Astrocyte (in vitro differentiated cells and primary cell): ENCODE results near the gene ACKR1. TPM values are rescaled to one million over a fixed set of nuclear protein-coding genes. Genes with fewer than 3 reads are reported as not detected.

Experiments
- DNase-seq: peaks from one replicate; pipeline ENCODE4 v3.0.0-alpha.2; 2010; ENCODE audit warnings: low read depth
- FAIRE-seq: peaks from 2 replicates; lab custom pipeline; 2011; peaks lifted over from hg19 to GRCh38; lab: Jason Lieb, UNC
- H2AFZ ChIP-seq: 2 replicates; pipeline ENCODE4 v1.6.0; 2012; ENCODE audit warnings: low read depth, low read length, inconsistent platforms
- H3K27ac ChIP-seq: 2 replicates; pipeline ENCODE4 v1.5.1; 2011; ENCODE audit warnings: low read depth, low read length, inconsistent platforms
- H3K27me3 ChIP-seq: 2 replicates; pipeline ENCODE4 v1.6.0; 2011; ENCODE audit warnings: low read length, inconsistent platforms; ENCODE audit not compliant: insufficient read depth
- H3K36me3 ChIP-seq: 2 replicates; pipeline ENCODE4 v1.5.1; 2011; ENCODE audit warnings: low read length, inconsistent platforms; ENCODE audit not compliant: insufficient read depth
- H3K4me1 ChIP-seq: 2 replicates; pipeline ENCODE4 v1.5.1; 2011; ENCODE audit warnings: low read length, inconsistent platforms; ENCODE audit not compliant: insufficient read depth
- H3K4me2 ChIP-seq: 2 replicates; pipeline ENCODE4 v1.6.0; 2012; ENCODE audit warnings: low read length, inconsistent platforms
- H3K4me3 ChIP-seq: 2 replicates; pipeline ENCODE4 v1.5.1; 2011; ENCODE audit warnings: low read depth, mild to moderate bottlenecking, low read length, inconsistent platforms; ENCODE audit not compliant: insufficient read depth
- H3K79me2 ChIP-seq: 2 replicates; pipeline ENCODE4 v1.6.0; 2012; ENCODE audit warnings: mild to moderate bottlenecking, low read length, inconsistent platforms; ENCODE audit not compliant: insufficient read depth
- H3K9ac ChIP-seq: 2 replicates; pipeline ENCODE4 v1.6.0; 2012; ENCODE audit warnings: mild to moderate bottlenecking, low read length, inconsistent platforms
- H3K9me3 ChIP-seq: 2 replicates; pipeline ENCODE4 v1.5.1; 2012; ENCODE audit warnings: low read depth, mild to moderate bottlenecking, low read length, inconsistent platforms; ENCODE audit not compliant: insufficient read depth
- H4K20me1 ChIP-seq: 2 replicates; pipeline ENCODE4 v1.6.0; 2012; ENCODE audit warnings: low read length, inconsistent platforms; ENCODE audit not compliant: insufficient read depth
- H3K27ac Mint-ChIP-seq: one replicate; pipeline ENCODE4 v1.8.0; 2021; ENCODE audit warnings: mild to moderate bottlenecking, mixed read lengths; ENCODE audit not compliant: unreplicated experiment
- H3K27me3 Mint-ChIP-seq: one replicate; pipeline ENCODE4 v1.8.0; 2021; ENCODE audit warnings: low read depth, mixed read lengths; ENCODE audit not compliant: unreplicated experiment
- H3K36me3 Mint-ChIP-seq: one replicate; pipeline ENCODE4 v1.8.0; 2021; ENCODE audit warnings: low read depth, mixed read lengths; ENCODE audit not compliant: unreplicated experiment
- H3K4me1 Mint-ChIP-seq: one replicate; pipeline ENCODE4 v1.8.0; 2021; ENCODE audit warnings: low read depth, mixed read lengths; ENCODE audit not compliant: unreplicated experiment
- H3K4me3 Mint-ChIP-seq: one replicate; pipeline ENCODE4 v1.8.0; 2021; ENCODE audit warnings: mild to moderate bottlenecking, moderate library complexity, mixed read lengths; ENCODE audit not compliant: unreplicated experiment
- H3K9me3 Mint-ChIP-seq: one replicate; pipeline ENCODE4 v1.8.0; 2021; ENCODE audit warnings: mild to moderate bottlenecking, mixed read lengths; ENCODE audit not compliant: unreplicated experiment
- EZH2 ChIP-seq: IDR thresholded peaks from 2 replicates; pipeline ENCODE4 v1.6.1; 2012; ENCODE audit warnings: mild to moderate bottlenecking, low read length, inconsistent platforms; ENCODE audit not compliant: insufficient read depth
- total RNA-seq: library from RNA; stranded (reverse); gene quantifications from 2 replicates; pipeline ENCODE4 v1.2.1, GENCODE V29; 2021
- TF ChIP-seq, protein P1 (sequence below): IDR thresholded peaks from 2 replicates; pipeline ENCODE4 v1.5.1; 2011; ENCODE audit warnings: low read depth, mild to moderate bottlenecking, inconsistent platforms, low read length, moderate library complexity; ENCODE audit not compliant: insufficient read depth

ACKR1 gene
- total RNA-seq, 1 donor from 2014 or later, result 1.00 TPM

DNA sequence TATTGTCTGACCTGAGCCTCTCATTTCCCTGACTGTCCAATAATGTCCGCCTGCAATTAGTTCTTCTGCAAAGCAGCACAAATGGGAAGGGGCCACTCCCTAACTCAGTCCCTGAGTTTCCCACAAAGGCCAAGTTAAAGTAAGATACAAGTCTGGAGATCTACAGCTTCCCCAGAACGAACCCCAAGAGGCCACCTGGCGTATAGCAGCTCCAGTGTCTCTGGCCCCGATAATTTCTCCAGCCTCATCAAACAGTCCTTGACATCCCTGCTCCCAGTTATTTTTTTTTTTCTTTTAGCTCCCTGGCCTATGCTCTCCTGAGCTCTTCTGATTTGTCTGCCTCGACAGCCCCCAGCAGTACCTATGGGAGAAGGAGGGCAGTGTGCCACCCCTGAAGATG is 8.1 kb upstream of the ACKR1 start:
- Histone ChIP-seq H3K27me3 (no peaks in the 10 kb centered on the region), H3K4me2 (no peak overlapping the region), H3K27ac (no peak overlapping the region), H3K79me2 (no peaks in the 10 kb centered on the region), H4K20me1 (no peaks in the 10 kb centered on the region), H3K9ac (no peak overlapping the region), H3K9me3 (no peaks in the 10 kb centered on the region), H3K4me3 (no peak overlapping the region), H3K36me3 (no peaks in the 10 kb centered on the region), H3K4me1 (no peaks in the 10 kb centered on the region), H2AFZ (no peak overlapping the region)
- Mint-ChIP-seq H3K4me3 (no peak overlapping the region), H3K36me3 (peaks cover 5% of the 10 kb centered on the region), H3K27ac (no peak overlapping the region), H3K4me1 (no peaks in the 10 kb centered on the region), H3K9me3 (peaks cover 2% of the 10 kb centered on the region), H3K27me3 (peaks cover 7% of the 10 kb centered on the region)
- TF ChIP-seq, protein P1, sequence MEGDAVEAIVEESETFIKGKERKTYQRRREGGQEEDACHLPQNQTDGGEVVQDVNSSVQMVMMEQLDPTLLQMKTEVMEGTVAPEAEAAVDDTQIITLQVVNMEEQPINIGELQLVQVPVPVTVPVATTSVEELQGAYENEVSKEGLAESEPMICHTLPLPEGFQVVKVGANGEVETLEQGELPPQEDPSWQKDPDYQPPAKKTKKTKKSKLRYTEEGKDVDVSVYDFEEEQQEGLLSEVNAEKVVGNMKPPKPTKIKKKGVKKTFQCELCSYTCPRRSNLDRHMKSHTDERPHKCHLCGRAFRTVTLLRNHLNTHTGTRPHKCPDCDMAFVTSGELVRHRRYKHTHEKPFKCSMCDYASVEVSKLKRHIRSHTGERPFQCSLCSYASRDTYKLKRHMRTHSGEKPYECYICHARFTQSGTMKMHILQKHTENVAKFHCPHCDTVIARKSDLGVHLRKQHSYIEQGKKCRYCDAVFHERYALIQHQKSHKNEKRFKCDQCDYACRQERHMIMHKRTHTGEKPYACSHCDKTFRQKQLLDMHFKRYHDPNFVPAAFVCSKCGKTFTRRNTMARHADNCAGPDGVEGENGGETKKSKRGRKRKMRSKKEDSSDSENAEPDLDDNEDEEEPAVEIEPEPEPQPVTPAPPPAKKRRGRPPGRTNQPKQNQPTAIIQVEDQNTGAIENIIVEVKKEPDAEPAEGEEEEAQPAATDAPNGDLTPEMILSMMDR, result peak; percentile 25
- no peak for TF ChIP-seq EZH2
- no peak for FAIRE-seq
- DNase-seq, result no peak

DNA sequence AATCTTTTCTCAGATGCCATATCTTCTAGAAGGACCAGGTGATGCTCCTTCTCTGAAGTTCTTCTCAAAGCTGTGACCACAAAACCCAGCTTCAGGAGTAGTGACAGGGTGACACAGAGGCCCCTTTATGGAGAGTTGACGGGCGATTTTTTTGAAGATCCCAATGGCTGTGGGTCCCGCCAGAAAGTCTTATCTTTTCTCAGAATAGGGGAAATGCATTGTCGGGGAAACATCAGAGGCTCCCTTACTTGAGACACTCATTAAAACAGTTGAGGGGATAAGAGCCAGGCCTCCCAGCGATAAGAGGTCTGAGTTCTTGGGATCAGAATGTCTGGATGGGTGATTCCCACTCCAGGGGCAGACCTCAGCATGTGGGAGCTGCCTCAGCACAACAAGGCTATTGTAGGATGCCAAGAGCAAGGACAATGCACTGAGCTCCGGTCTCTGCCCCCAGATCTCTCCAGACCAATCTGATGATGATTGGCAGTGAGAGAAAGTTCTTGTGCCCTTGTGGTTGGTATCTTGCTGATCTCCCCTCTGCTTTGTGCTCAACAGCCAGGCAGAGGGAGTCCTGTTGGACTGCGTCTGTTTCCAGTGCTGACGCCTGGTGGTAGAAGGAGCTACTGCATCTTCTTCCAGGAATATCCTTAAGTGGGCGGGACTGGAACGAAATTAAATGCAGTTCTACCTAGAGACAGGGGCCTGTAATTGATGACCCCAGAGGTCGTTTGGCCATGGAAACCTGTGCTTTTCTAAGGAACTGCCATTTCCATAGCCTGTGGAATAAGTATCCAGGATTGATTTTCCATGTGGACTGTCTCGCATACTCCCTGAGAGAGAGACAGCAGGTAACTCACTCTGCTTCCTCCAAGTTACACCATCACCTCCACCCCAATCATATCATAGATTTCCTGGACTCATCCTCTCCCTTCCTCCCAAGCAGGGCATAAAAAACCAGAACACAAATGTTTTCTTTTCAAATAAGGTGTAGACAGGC is 6.8 kb upstream of the ACKR1 start:
- DNase-seq, result peak; percentile 41
- H3K36me3 Mint-ChIP-seq, result peaks cover 5% of the 10 kb centered on the region
- Histone ChIP-seq H3K36me3 (no peaks in the 10 kb centered on the region), H3K9me3 (no peaks in the 10 kb centered on the region), H3K4me3 (no peak overlapping the region), H3K4me1 (no peaks in the 10 kb centered on the region), H3K27me3 (no peaks in the 10 kb centered on the region), H3K9ac (no peak overlapping the region), H2AFZ (no peak overlapping the region), H4K20me1 (no peaks in the 10 kb centered on the region), H3K27ac (no peak overlapping the region), H3K79me2 (no peaks in the 10 kb centered on the region), H3K4me2 (no peak overlapping the region)
- no peaks in the 10 kb centered on the region for H3K4me1 Mint-ChIP-seq
- FAIRE-seq, result no peak
- TF ChIP-seq, protein P1, result peak; percentile 95
- no peak for TF ChIP-seq EZH2
- no peak overlapping the region for H3K27ac Mint-ChIP-seq
- H3K4me3 Mint-ChIP-seq, result no peak overlapping the region
- H3K9me3 Mint-ChIP-seq, result no peaks in the 10 kb centered on the region
- H3K27me3 Mint-ChIP-seq, result peaks cover 16% of the 10 kb centered on the region

DNA sequence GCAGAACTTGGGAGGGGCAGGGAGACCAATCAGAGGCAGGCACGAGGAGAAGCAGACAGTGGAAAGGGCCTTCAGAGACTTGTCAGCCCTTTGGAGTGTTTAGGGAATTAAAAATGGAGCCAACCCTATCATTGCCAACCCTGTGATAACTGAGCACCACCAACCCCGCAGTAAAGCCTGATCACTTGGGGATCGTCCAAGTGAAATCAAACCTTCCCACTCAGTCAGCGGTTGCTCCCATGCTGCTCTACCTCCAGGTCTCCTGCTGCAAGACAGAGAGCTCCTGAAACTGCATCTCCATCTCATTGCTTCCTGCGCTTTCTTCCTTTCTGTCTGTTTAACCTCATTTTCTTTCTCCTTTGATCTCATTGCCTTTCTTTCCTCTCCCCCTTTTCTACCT is 4.8 kb upstream of the ACKR1 start:
- Histone ChIP-seq H3K79me2 (no peaks in the 10 kb centered on the region), H3K4me1 (no peaks in the 10 kb centered on the region), H3K27ac (no peak overlapping the region), H3K4me2 (no peak overlapping the region), H4K20me1 (no peaks in the 10 kb centered on the region), H3K9ac (no peak overlapping the region), H3K36me3 (no peaks in the 10 kb centered on the region), H3K27me3 (no peaks in the 10 kb centered on the region), H3K9me3 (no peaks in the 10 kb centered on the region), H2AFZ (no peak overlapping the region), H3K4me3 (no peak overlapping the region)
- TF ChIP-seq EZH2, result no peak
- TF ChIP-seq, protein P1, result no peak
- Mint-ChIP-seq H3K4me3 (no peak overlapping the region), H3K4me1 (no peaks in the 10 kb centered on the region), H3K27me3 (peaks cover 35% of the 10 kb centered on the region), H3K27ac (no peak overlapping the region), H3K36me3 (peaks cover 5% of the 10 kb centered on the region), H3K9me3 (no peaks in the 10 kb centered on the region)
- no peak for DNase-seq
- no peak for FAIRE-seq
